ENCODE measurements around the gene SRGN.
"Not testable (repeated sequence)": the region's sequence is repeated elsewhere in the genome, so short reads cannot be mapped to it uniquely, and the experiment has no call there.

SRGN gene, protein sequence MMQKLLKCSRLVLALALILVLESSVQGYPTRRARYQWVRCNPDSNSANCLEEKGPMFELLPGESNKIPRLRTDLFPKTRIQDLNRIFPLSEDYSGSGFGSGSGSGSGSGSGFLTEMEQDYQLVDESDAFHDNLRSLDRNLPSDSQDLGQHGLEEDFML

GRCh38 chr10:69087590-69088470 is at the start of gene SRGN:
Gene SRGN (plus strand): TSS chr10:69088103. CDS start chr10:69088158, 55 bp downstream.
- no peak within 1 kb of the TSS for H3K4me3 ChIP-seq (ENCODE audit: low read depth, low read length)
- TF ChIP-seq, protein P1, sequence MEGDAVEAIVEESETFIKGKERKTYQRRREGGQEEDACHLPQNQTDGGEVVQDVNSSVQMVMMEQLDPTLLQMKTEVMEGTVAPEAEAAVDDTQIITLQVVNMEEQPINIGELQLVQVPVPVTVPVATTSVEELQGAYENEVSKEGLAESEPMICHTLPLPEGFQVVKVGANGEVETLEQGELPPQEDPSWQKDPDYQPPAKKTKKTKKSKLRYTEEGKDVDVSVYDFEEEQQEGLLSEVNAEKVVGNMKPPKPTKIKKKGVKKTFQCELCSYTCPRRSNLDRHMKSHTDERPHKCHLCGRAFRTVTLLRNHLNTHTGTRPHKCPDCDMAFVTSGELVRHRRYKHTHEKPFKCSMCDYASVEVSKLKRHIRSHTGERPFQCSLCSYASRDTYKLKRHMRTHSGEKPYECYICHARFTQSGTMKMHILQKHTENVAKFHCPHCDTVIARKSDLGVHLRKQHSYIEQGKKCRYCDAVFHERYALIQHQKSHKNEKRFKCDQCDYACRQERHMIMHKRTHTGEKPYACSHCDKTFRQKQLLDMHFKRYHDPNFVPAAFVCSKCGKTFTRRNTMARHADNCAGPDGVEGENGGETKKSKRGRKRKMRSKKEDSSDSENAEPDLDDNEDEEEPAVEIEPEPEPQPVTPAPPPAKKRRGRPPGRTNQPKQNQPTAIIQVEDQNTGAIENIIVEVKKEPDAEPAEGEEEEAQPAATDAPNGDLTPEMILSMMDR (IDR thresholded peaks at IDR 0.05; ENCODE audit: control insufficient read depth, extremely low read depth, insufficient read depth), result no peak
- DNase-seq (ENCODE audit: low read depth), result no peak

DNA sequence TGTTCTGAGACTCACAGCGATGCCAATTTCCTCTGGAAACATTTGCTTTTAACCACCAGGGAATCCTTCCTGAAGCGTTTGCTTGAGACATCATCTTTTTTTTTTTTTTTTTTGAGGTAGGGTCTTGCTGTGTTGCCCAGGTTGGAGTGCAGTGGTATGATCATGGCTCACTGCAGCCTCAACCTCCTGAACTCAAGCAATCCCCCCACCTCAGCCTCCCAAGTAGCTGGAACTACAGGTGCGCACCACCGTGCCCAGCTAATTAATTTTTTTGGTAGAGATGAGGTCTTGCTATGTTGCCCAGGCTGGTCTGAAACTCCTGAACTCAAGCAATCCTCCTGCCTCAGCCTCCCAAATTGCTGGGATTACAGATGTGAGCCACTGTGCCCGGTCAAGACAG is 47.0 kb upstream of the SRGN start:
- not testable (repeated sequence) for H3K4me3 ChIP-seq (ENCODE audit: low read depth, low read length); DNase-seq (ENCODE audit: low read depth)

DNA sequence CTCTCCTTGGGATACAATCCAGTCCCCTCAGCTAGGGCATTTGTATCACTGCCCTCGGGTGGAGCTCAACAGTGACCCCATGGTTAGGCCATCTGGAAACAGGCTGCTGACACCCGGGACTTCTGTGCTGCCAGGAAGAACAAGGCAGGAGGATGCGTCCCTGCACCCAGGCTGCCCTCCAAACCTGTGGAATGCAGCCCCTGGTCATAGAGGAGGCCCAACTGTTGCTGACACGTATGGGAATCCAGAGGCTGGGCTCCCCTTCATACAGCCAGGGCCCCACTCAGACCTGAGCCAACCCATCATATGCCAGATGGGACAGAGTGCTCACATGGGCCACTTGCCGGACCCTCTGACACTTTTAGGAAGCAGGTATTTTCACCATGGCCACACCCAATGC is 45.5 kb upstream of the SRGN start:
- TF ChIP-seq, protein P1 (IDR thresholded peaks at IDR 0.05; ENCODE audit: control insufficient read depth, extremely low read depth, insufficient read depth), result no peak
- H3K4me3 ChIP-seq (ENCODE audit: low read depth, low read length), result no peak overlapping the region
- no peak for DNase-seq (ENCODE audit: low read depth)

DNA sequence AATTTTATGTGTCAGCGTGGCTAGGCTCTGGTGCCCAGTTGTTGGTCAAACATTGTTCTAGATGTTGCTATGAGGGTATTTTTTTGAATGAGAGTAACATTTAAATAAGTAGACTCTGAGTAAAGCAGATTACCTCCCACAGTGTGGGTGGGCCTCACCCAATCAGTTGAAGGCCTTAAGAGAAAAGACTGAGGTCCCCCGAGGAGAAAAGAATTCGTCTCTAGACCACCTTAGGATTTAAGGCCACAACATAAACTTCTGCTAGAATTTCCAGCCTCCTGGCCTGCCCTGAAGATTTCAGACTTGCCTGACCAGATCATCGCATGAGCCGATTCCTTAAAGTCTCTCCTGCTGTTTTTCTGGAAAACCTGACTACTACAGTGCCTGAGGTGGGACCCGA is 45.1 kb upstream of the SRGN start:
- DNase-seq (ENCODE audit: low read depth), result no peak
- no peak overlapping the region for H3K4me3 ChIP-seq (ENCODE audit: low read depth, low read length)
- TF ChIP-seq, protein P1 (IDR thresholded peaks at IDR 0.05; ENCODE audit: control insufficient read depth, extremely low read depth, insufficient read depth), result no peak

DNA sequence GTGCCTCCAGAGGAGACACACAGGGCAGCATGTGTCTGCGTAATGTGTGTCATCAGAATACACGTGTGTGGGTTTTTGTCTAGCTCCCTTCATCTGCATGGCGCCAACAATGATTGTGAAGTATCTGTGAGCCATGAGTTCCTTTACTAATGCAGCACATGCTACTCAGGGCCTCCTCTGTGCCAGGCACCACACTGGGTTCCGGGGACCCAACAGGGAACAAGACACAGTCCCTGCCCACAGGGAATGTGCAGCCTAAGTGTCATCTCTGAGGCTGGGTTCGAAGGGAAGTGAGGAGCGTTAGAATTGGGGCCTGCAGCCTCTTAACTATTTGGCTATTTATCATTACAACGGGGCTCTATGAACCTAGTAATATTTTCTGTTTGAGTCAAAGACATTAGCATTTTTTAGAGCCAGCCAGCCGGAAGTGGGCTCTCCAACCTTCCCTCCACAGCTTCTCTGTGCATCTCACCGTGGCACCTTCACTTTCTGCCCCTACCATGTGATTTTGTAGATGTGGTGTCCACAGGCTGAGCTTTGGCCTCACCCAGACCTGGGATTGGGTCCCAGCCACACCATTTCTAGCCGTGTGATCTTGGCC is 43.9 kb upstream of the SRGN start:
- no peak for DNase-seq (ENCODE audit: low read depth)
- no peak overlapping the region for H3K4me3 ChIP-seq (ENCODE audit: low read depth, low read length)
- TF ChIP-seq, protein P1 (IDR thresholded peaks at IDR 0.05; ENCODE audit: control insufficient read depth, extremely low read depth, insufficient read depth), result no peak

GRCh38 chr10:69044546-69044945 is 43.4 kb upstream of the SRGN start:
- TF ChIP-seq, protein P1 (IDR thresholded peaks at IDR 0.05; ENCODE audit: control insufficient read depth, extremely low read depth, insufficient read depth), result no peak
- no peak for DNase-seq (ENCODE audit: low read depth)
- H3K4me3 ChIP-seq (ENCODE audit: low read depth, low read length), result no peak overlapping the region

Measured in LNCaP clone FGC (cell line).